Middle frontal gyrus (tissue), 1 donor: ENCODE measurements around the gene KCTD14.
"Not testable (repeated sequence)": the region's sequence is repeated elsewhere in the genome, so short reads cannot be mapped to it uniquely, and the experiment has no call there.

ENCODE experiments used
- DNase-seq: peaks from one replicate; pipeline ENCODE4 v3.0.0-alpha.2; 2015; ENCODE audit warnings: low spot score; ENCODE audit errors: extremely low spot score

KCTD14 gene

DNA sequence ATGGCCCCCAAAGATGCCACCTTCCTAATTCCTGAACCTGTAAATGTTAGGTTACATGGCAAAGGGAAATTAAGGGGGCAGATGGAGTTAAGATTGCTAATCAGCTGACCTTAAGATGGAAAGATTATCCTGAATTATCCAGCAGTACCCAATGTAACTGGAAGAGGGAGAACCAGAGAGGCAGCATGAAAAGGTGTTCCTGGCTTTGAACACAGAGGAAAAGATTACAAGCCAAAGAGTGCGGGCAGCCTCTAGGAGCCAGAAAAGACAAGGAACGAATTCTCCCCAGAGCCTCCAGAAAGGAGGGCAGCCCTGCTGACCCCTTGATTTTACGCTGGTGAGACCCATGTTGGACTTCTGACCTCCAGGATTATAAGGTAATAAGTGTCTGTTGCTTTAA, 25.5 kb upstream of the KCTD14 start:
- no peak for DNase-seq

- no peak for DNase-seq
Observed at GRCh38 chr11:78046486-78046854, 23.4 kb upstream of the KCTD14 start.

DNA sequence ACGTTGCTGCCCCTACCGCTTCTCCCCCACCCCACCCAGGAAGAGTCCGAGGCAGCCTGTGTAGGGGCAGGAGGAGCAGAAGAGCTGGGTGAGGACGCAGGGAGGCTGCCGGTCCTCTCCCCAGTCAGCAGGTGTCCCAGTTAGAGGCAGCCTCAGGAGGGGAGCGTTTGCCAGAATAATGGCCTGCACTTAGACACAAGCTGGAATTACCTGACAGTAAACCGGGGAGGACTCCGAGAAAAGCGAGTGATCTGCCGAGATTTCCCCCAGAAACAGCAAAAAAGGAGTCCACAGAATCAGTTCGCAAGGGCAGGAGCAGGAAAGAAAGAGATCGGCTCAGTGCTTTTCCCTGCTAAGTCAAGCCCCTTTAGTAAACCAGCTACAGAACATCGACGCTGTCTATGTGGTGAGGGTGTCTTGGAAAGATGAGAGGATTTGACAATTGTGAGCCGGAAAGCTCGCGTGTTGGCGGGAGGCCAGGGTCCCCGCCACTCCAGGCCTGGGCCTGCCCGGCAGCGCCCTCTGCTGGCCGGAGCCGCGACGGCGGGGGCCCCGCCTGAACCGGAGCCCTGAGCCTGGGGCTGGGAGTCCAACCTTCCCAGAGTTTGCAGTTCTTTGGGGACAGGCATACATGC, 22.9 kb upstream of the KCTD14 start:
- peak; percentile 77 for DNase-seq

- no peak for DNase-seq
Observed at GRCh38 chr11:78044706-78045105, 21.6 kb upstream of the KCTD14 start.

- no peak for DNase-seq
Observed at GRCh38 chr11:78041843-78042440, 18.9 kb upstream of the KCTD14 start.

GRCh38 chr11:78041380-78041719, 18.3 kb upstream of the KCTD14 start:
- DNase-seq: not testable (repeated sequence)

- no peak for DNase-seq
Observed at GRCh38 chr11:78040691-78041379, 17.8 kb upstream of the KCTD14 start.

- DNase-seq: no peak
Observed at GRCh38 chr11:78039919-78040671, 17.0 kb upstream of the KCTD14 start.

GRCh38 chr11:78039391-78039918, 16.4 kb upstream of the KCTD14 start:
- no peak for DNase-seq

- DNase-seq: no peak
Observed at GRCh38 chr11:78038697-78039313, 15.7 kb upstream of the KCTD14 start.

- DNase-seq: no peak
Observed at GRCh38 chr11:78037825-78038620, 14.9 kb upstream of the KCTD14 start.

DNA sequence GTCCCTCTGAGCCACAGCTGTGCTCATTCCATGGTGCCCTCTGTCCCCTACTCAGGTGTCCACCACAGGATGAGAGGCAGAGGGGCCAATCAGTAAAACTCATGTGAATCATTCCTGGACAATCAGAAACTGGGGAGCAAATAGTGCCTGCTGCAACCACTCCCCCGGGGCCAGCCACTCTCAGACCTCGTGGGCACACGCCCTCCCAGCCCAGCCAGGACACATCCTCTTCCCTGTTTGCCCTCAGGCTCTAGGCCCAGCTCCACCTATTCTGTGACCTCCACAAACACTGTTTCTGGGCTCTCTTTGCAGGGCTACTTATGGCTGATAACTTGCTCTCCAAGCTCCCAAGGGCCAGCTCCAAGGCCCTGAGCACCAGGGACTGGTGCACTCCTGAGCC, 14.0 kb upstream of the KCTD14 start:
- DNase-seq: no peak

DNA sequence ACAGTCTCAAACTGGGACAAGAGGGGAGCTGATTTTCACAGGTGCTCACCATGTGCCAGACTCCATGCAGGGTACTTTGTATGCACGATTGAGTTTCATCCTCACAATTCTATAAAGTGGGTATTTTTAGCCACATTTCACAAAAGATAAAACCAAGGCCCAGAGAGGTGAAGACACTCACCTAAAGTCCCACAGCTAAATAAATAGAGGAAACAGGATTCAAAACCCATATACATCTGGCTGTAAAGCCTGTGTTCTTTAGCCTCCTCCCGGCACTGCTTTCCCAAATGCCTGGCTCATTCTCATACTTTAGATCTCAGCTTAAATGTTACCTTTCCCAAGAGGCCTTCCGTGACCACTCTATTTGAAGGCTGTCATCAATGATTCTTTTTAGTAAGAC, 13.2 kb upstream of the KCTD14 start:
- DNase-seq: no peak

DNA sequence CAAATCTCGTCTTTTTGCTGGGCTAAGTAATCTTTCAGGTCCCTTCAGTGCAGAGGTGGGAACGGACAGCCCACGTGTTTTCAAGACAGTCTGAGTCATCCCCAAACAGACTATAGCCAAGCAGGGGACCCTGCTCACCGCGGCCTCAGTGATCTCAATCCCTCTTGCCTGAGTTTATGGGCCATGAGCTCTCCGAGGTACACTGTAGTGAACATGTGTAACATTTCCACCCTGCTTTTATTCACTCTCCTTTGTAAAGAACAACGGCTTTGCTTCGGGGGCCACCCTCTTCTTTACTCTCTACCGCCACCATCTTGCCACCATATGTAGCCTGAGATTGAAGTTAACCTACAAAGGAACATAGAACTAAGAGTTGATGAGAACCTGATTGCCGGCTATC, 11.5 kb upstream of the KCTD14 start:
- no peak for DNase-seq

DNA sequence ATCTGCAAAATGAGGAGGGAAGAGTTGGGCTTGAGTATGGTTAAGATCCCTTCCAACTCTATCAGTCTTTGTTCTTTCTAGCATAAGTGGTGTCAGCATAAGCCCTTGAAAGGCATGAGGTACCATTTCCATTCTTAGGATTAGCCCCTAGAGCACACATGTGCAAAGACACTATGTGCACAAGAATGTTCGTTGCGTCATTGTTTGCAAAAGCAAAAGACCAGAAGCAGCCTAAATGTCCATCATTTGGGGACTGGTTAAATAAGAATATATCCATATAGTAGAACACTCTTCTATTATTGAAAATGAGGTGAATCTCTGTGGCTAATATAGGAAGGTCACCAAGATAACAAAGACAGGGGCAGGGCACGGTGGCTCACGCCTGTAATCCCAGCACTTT, 10.0 kb upstream of the KCTD14 start:
- DNase-seq: no peak

DNA sequence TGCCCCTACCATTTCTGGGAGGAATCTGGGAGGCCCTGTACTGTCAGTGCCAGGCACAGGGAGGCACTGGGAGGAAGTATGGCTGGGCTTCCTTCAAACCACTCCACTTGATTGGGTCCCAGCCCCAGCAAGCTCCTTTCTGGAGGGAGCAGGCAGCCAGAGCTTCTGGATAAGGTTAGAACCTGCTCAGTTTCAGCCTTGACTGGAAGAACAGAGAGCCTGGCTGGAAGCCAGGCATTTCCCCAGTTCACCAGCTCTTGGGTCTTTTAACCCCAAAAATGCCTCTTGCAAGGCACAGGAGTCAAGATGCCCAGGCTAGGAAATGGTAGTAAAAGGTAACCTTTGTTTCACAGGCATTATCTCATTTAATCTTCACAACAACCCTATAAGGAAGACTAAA, 9.0 kb upstream of the KCTD14 start:
- DNase-seq: no peak

DNA sequence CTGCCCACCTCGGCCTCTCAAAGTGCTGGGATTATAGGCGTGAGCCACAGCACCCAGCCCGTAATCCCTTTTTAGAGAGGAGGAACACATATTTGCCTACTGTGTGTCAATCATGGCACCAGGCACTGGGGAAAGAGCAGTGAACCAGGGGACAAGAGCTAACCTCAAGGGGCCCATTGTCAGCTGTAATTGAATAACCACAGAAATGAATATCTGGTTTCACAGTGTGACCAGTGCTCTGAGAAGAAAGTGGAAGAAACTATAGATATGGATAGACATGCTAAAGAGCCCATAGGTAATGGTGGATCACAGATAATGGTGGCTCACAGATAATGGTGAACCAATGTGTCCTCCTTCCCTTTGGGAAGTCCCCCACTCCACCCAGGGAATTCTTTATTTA, 8.6 kb upstream of the KCTD14 start:
- DNase-seq: no peak

GRCh38 chr11:78030429-78031325, 7.6 kb upstream of the KCTD14 start:
- peak; percentile 91 for DNase-seq

DNA sequence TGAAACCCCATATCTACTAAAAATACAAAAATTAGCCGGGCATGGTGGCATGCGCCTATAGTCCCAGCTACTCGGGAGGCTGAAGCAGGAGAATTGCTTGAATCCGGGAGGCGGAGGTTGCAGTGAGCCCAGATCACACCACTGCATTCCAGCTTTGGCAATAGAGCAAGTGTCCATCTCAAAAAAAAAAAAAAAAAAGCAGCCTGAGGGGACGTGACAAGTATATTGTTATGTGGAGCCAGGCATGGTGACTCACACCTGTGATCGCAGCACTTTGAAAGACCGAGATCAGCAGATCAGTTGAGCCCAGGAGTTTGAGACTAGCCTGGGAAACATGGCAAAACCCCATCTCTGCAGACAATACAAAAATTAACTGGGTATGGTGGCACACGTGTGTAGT, 5.3 kb upstream of the KCTD14 start:
- not testable (repeated sequence) for DNase-seq

DNA sequence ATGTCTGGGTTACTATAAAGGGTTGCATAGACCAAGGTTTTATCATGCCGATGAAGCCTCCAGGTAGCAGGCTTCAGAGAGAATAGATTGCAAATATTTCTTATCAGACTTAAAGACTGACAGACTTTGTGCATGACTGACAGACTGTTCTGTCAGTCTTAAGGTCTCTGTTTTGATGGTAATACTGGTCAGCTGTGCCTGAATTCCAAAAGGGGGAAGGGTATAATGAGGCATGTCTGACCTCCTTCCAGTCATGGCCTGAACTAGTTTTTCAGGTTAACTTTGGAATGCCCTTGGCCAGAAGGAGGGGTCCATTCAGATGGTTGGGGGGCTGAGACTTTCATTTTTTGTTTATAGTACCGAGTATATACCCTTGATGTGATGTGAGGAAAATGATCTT, 4.7 kb upstream of the KCTD14 start:
- no peak for DNase-seq
